GM12874 (cell line): ENCODE results near the gene SCN7A.

ENCODE experiments used
- TF ChIP-seq, protein P1 (sequence below): IDR thresholded peaks from 2 replicates; pipeline ENCODE4 v1.5.1; 2011; ENCODE audit warnings: low read depth, mild to moderate bottlenecking, control low read depth, low read length, moderate library complexity; ENCODE audit not compliant: insufficient read depth

SCN7A gene

GRCh38 chr2:166388481-166389070 is 105.5 kb downstream of the SCN7A start:
- TF ChIP-seq, protein P1, sequence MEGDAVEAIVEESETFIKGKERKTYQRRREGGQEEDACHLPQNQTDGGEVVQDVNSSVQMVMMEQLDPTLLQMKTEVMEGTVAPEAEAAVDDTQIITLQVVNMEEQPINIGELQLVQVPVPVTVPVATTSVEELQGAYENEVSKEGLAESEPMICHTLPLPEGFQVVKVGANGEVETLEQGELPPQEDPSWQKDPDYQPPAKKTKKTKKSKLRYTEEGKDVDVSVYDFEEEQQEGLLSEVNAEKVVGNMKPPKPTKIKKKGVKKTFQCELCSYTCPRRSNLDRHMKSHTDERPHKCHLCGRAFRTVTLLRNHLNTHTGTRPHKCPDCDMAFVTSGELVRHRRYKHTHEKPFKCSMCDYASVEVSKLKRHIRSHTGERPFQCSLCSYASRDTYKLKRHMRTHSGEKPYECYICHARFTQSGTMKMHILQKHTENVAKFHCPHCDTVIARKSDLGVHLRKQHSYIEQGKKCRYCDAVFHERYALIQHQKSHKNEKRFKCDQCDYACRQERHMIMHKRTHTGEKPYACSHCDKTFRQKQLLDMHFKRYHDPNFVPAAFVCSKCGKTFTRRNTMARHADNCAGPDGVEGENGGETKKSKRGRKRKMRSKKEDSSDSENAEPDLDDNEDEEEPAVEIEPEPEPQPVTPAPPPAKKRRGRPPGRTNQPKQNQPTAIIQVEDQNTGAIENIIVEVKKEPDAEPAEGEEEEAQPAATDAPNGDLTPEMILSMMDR: no peak

DNA sequence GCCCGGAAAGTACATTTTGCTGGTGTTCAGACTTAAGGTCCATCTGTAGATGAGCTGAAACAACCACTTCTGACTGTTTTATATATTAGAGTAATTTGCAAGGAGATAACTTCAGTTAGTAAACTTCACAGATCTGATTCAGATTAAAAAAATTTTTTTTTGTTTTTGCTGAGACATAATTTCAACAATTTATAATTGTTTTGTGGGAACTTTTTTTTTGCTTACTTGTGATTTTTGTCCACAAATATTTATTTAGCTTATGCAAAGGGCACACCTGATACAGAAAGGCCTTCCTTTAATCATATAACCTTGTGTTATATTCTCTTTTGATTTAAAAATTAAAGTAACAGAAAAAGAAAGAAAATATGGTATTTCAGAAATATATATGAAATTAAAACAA is 108.7 kb downstream of the SCN7A start:
- TF ChIP-seq, protein P1: no peak

DNA sequence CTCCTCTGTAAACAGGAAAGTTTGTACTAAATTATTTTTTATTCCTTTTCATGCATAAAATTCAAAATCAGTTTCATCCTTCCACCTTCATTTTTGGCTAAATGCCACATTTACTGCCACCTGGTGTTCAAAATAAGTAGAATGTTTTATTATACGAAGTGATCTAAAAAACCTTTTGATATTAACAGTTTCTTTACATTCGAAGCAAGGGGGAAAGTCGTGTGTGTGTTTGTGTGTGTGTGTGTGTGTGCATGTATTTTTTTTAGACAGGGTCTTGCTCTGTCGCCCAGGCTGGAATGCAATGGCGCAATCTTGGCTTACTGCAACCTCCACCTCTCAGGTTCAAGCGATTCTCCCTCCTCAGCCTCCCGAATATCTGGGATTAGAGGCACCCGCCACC is 109.3 kb downstream of the SCN7A start:
- TF ChIP-seq, protein P1: peak; percentile 15; the same call in 1 of the 2 replicates

GRCh38 chr2:166382448-166382847 is 111.6 kb downstream of the SCN7A start:
- TF ChIP-seq, protein P1: no peak

- TF ChIP-seq, protein P1: no peak
Observed at GRCh38 chr2:166380615-166381014, 113.4 kb downstream of the SCN7A start.

GRCh38 chr2:166376873-166377272 is 117.2 kb downstream of the SCN7A start:
- TF ChIP-seq, protein P1: no peak

DNA sequence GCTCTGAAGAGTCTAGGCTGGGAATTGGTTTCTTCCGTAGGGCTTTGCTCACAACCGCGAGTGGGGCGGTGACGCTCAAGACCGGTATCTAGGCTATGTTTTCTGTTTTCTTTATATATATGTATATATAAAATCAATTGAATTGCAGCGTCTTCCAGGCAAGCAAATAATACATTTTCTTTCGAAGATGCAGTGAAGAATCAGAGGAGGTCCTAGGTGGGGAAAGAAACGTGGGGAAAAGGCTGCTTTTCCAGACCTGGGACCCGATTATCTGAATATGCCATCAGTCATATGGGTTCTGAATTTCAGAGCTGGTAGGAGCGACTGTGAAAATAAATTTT is 117.6 kb downstream of the SCN7A start:
- TF ChIP-seq, protein P1: no peak
